Tracheal epithelial cell (primary cell): ENCODE results near the gene HNRNPA1. TPM values are rescaled to one million over a fixed set of nuclear protein-coding genes. Genes with fewer than 3 reads are reported as not detected.

Experiments
- total RNA-seq: library from RNA; depleted of rRNA; stranded (reverse); fragments of >200 nt; gene quantifications from 2 replicates; pipeline ENCODE4 v1.2.1, GENCODE V29; 2014

Gene HNRNPA1
- total RNA-seq = 222 and 305 TPM in 2 replicates

DNA sequence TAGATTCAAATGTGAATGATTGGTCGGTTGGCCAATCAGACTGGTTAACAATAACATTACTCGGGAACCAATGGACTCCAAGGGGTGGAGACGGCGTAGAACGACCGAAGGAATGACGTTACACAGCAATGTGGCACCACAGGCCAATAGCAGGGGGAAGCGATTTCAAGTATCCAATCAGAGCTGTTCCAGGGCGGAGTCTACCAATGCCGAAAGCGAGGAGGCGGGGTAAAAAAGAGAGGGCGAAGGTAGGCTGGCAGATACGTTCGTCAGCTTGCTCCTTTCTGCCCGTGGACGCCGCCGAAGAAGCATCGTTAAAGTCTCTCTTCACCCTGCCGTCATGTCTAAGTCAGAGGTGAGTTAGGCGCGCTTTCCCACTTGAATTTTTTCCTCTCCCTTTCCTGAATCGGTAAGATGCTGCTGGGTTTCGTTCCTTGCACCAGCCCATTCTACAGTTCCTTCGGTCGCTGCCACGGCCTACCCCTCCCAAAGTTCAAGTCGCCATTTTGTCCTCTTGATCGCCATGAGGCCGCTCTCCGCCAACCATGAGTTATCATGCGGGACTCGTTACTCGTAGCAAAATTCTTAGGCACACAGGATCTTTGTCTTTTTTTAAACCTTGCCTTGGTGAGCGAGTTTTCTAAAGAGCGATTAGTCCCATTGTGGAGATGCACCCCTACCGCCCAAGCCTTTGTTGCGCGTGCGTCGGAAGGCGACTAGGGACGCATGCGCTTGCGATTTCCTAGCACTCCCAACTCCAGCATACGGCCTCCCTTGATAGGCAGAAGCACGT lies at the start of gene HNRNPA1:
HNRNPA1 (plus strand) TSS at position 259 of the 793 bp plus-strand sequence; CDS start at position 341, 82 bp downstream.

DNA sequence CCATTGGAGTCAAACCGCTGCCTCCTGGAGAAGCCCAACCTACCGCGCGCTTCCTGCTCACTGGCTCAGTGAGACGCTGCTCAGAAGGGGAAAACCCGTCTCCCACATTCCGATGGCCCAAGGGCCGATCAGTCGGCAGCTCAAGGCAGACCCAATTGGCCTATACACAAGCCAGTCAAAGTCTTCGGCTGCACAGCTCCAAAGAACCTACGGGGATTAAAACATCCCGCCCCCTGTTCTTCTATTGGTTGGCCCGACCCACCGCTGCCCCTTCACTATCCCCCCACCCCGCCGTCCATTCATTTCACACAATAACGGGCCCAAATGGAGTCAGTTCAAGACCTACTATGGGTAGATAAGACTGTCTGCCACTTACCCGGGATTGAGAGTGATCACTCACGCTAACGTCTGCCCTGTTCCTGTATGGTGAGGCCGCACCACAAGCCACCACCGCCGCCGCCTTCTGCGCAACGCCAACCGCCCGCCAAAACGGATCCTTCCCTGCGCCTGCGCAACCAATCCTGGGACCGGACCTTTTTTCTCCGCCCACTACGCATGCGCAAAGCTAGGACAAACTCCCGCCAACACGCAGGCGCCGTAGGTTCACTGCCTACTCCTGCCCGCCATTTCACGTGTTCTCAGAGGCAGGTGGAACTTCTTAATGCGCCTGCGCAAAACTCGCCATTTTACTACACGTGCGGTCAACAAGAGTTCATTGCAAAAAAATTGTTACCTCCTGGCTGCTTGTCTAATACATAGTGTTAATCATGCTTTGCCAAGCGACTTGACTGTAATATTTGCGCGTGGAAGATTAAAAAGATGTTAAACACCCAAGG lies 676 bp upstream of the HNRNPA1 start, which contains the start of gene CBX5:
CBX5 (minus strand) TSS at position 491 of the 836 bp plus-strand sequence. CDS start 22,472 bp downstream, outside the sequence.

DNA sequence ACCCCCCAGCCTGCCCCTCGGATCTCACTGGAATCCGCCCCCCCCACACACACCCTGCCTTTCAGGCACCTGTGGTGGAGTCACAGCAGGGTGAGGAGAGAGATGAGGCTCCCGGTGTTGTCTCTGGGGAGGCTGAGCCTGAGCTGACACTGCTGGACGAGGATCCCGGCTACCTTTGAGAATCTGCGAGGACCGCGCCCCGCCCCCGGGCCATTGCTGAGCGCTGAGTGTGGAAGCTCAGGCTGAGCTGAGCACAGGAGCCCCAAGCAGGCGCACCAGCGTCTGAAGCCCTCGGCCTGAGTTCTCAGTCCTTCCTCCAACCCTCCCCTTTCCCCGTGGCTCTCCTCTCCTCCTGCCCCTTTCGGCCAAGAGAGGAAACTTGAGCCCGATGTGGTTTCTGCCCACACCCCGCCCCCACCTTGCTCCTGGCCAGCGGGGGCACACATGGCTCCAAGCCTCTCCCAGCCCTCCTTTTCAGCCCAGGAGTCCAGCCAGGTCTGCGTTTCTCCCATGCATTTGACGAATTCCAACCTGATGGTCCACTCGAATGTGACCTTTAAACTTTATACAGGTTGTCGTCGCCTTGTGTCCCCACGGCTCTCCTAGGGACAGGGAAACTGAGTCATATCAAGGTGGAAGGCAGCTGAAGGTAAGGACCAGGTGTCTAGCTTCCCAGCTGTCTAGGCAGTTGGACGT lies 20.4 kb downstream of the HNRNPA1 start, which contains the start of gene NFE2:
NFE2 (minus strand) TSS at position 284 of the 696 bp plus-strand sequence. CDS start 5,767 bp downstream, outside the sequence.

DNA sequence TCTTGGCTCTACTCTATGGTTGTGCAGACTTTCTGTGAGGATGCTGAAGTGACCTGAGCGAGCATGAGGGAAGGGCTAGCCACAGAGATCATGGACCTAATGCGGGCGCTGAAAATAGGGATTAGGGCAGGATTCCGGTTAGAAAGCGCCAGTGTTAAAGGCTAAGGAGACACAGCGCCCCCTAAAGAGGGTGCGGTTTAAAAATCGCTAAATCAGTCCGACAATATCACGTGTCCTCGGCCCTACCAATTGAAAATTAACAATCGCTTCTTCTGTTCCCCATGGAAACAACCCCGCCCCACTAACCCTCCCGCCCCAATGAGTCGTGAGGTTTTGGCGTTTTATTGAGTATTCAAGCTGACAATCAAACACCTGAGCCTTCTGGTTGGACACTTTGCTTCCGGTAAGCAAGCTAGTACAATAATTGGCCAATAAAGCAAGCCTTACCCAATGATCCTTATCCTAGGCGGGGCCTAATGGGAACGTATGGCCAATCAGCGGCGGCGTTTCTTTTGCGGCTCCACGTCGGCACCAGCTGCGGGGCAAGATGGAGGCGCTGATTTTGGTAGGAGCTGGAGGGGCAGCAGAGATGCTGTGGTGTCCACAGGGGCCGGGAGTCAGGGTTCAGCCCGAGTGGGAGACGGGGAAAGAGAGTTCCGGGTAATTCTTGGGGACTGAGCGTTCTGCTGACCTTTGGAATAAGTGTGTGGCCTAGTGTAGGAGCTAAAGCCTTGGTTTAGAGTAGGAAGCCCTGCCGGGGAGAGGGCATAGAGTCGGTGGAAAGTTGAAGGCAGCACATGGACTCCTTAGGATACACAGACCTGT lies 44.3 kb downstream of the HNRNPA1 start, which contains the start of gene COPZ1:
COPZ1 (plus strand) TSS at position 515 of the 825 bp plus-strand sequence; CDS start at position 548, 33 bp downstream.

Other genes with a start within 250 kb of the HNRNPA1 start
- gene HOXC5, start 247.7 kb upstream of the HNRNPA1 start, total RNA-seq = not detected in 2 replicates
- gene HOXC4, start 226.9 kb upstream of the HNRNPA1 start, total RNA-seq = under 0.01 TPM in 1 of 2 replicates, not detected in the other
- 29.0 and 37.1 TPM in 2 replicates for gene SMUG1, start 91.7 kb upstream of the HNRNPA1 start, total RNA-seq
- 14.0 and 26.0 TPM in 2 replicates for gene CBX5, start 604 bp upstream of the HNRNPA1 start, total RNA-seq
- gene NFE2, start 20.3 kb downstream of the HNRNPA1 start, total RNA-seq = under 0.01 and 0.43 TPM in 2 replicates
- gene COPZ1, start 44.4 kb downstream of the HNRNPA1 start, total RNA-seq = 88.7 and 89.3 TPM in 2 replicates
- not detected in 2 replicates for gene GPR84, start 83.8 kb downstream of the HNRNPA1 start, total RNA-seq
- 21.3 and 23.4 TPM in 2 replicates for gene ZNF385A, start 104.0 kb downstream of the HNRNPA1 start, total RNA-seq
- gene ITGA5, start 138.5 kb downstream of the HNRNPA1 start, total RNA-seq = 111 and 332 TPM in 2 replicates
- gene GTSF1, start 192.9 kb downstream of the HNRNPA1 start, total RNA-seq = not detected in 2 replicates
- not detected in 2 replicates for gene NCKAP1L, start 217.0 kb downstream of the HNRNPA1 start, total RNA-seq